WTC11 (cell line): Measurements from ENCODE around the gene DCP1B. TPM values are rescaled to one million over a fixed set of nuclear protein-coding genes. Genes with fewer than 3 reads are reported as not detected.
A peak's percentile ranks its signal among the peaks of the same experiment; 100 is the strongest.

Source experiments
- ATAC-seq: fragments of 200-7000 bp; cut with Tn5 transposase; 2 replicates; pipeline ENCODE4 v1.10.0; 2021; ENCODE audit warnings: mild to moderate bottlenecking, moderate library complexity
- CTCF ChIA-PET: fragments of 300-600 bp; sonication (Branson Sonifier 250); formaldehyde crosslinking; loops from one replicate; lab custom pipeline; 2021; ENCODE audit warnings: antibody characterized with exemption; lab: Charles Lee
- POLR2A ChIA-PET: fragments of 350-600 bp; sonication (Branson Sonifier 250); formaldehyde crosslinking; loops from one replicate; lab custom pipeline; 2021; ENCODE audit warnings: antibody characterized with exemption; lab: Charles Lee
- DNase-seq: peaks from one replicate; pipeline ENCODE4 v3.0.0; 2021; ENCODE audit warnings: low spot score
- H3K27ac Mint-ChIP-seq: 2 replicates; pipeline ENCODE4 v1.8.0; 2021; ENCODE audit warnings: mixed read lengths
- H3K27me3 Mint-ChIP-seq: 2 replicates; pipeline ENCODE4 v1.8.0; 2021; ENCODE audit warnings: low read depth, mild to moderate bottlenecking, moderate library complexity, mixed read lengths
- H3K36me3 Mint-ChIP-seq: 2 replicates; pipeline ENCODE4 v1.8.0; 2021; ENCODE audit warnings: mixed read lengths
- H3K4me1 Mint-ChIP-seq: 2 replicates; pipeline ENCODE4 v1.8.0; 2022; ENCODE audit warnings: mixed read lengths
- H3K4me3 Mint-ChIP-seq: 2 replicates; pipeline ENCODE4 v1.8.0; 2021; ENCODE audit warnings: mild to moderate bottlenecking, moderate library complexity, mixed read lengths
- H3K9me3 Mint-ChIP-seq: 2 replicates; pipeline ENCODE4 v1.8.0; 2021; ENCODE audit warnings: mixed read lengths
- ETV6 ChIP-seq: sonication (generic); formaldehyde crosslinking; IDR thresholded peaks from 2 replicates; pipeline ENCODE4 v1.8.1; 2022; ENCODE audit warnings: mild to moderate bottlenecking, missing genetic modification reagents
- GTF2I ChIP-seq: fragments of 250-450 bp; sonication (Bioruptor Pico); conservative IDR thresholded peaks from 2 replicates; pipeline ENCODE4 v1.4.0; 2021; ENCODE audit warnings: mild to moderate bottlenecking
- NR1H2 ChIP-seq: sonication (generic); formaldehyde crosslinking; IDR thresholded peaks from 2 replicates; pipeline ENCODE4 v1.9.0; 2021; ENCODE audit warnings: mild to moderate bottlenecking, moderate library complexity, missing genetic modification reagents
- ZNF219 ChIP-seq: sonication (generic); formaldehyde crosslinking; IDR thresholded peaks from 2 replicates; pipeline ENCODE4 v1.8.0; 2023; ENCODE audit warnings: missing genetic modification reagents, mild to moderate bottlenecking, borderline replicate concordance
- ZNF416 ChIP-seq: fragments of 250-450 bp; sonication (Bioruptor Pico); IDR thresholded peaks from 2 replicates; pipeline ENCODE4 v1.9.0; 2021; ENCODE audit warnings: mild to moderate bottlenecking, inconsistent platforms
- ZNF423 ChIP-seq: fragments of 250-450 bp; sonication (Bioruptor Pico); IDR thresholded peaks from 2 replicates; pipeline ENCODE4 v2.1.2; 2022; ENCODE audit warnings: mild to moderate bottlenecking, moderate library complexity
- ZNF671 ChIP-seq: fragments of 250-450 bp; sonication (Bioruptor Pico); IDR thresholded peaks from 2 replicates; pipeline ENCODE4 v1.8.0; 2021; ENCODE audit warnings: mild to moderate bottlenecking
- total RNA-seq: library from RNA; stranded (reverse); gene quantifications from 3 replicates; pipeline ENCODE4 v1.2.3, GENCODE V29; 2021
- TF ChIP-seq, protein P1 (sequence below): sonication (generic); formaldehyde crosslinking; conservative IDR thresholded peaks from 2 replicates; pipeline ENCODE4 v1.8.1; 2023; ENCODE audit warnings: mild to moderate bottlenecking, low read depth, missing genetic modification reagents, moderate library complexity
- TF ChIP-seq, protein P2 (sequence below): sonication (generic); formaldehyde crosslinking; IDR thresholded peaks from 2 replicates; pipeline ENCODE4 v1.8.1; 2023; ENCODE audit warnings: mild to moderate bottlenecking, missing genetic modification reagents, moderate library complexity
- TF ChIP-seq, protein P3 (sequence below): sonication (generic); formaldehyde crosslinking; IDR thresholded peaks from 2 replicates; pipeline ENCODE4 v1.8.1; 2023; ENCODE audit warnings: mild to moderate bottlenecking, missing genetic modification reagents, moderate library complexity
- TF ChIP-seq, protein P4 (sequence below): sonication (generic); formaldehyde crosslinking; IDR thresholded peaks from 2 replicates; pipeline ENCODE4 v1.8.0; 2022; ENCODE audit warnings: mild to moderate bottlenecking, missing genetic modification reagents
- TF ChIP-seq, protein P5 (sequence below): sonication (generic); formaldehyde crosslinking; IDR thresholded peaks from 2 replicates; pipeline ENCODE4 v1.8.1; 2022; ENCODE audit warnings: low read depth, missing genetic modification reagents, borderline replicate concordance
- TF ChIP-seq, protein P6 (sequence below): fragments of 250-450 bp; sonication (Bioruptor Pico); IDR thresholded peaks from 2 replicates; pipeline ENCODE4 v1.9.0; 2021; ENCODE audit warnings: mild to moderate bottlenecking, borderline replicate concordance
- TF ChIP-seq, protein P7 (sequence below): sonication (generic); formaldehyde crosslinking; IDR thresholded peaks from 2 replicates; pipeline ENCODE4 v1.8.1; 2023; ENCODE audit warnings: mild to moderate bottlenecking, missing genetic modification reagents

The DCP1B gene
- total RNA-seq, 1 experiment from 2014 or later, result 25.1 TPM

DNA sequence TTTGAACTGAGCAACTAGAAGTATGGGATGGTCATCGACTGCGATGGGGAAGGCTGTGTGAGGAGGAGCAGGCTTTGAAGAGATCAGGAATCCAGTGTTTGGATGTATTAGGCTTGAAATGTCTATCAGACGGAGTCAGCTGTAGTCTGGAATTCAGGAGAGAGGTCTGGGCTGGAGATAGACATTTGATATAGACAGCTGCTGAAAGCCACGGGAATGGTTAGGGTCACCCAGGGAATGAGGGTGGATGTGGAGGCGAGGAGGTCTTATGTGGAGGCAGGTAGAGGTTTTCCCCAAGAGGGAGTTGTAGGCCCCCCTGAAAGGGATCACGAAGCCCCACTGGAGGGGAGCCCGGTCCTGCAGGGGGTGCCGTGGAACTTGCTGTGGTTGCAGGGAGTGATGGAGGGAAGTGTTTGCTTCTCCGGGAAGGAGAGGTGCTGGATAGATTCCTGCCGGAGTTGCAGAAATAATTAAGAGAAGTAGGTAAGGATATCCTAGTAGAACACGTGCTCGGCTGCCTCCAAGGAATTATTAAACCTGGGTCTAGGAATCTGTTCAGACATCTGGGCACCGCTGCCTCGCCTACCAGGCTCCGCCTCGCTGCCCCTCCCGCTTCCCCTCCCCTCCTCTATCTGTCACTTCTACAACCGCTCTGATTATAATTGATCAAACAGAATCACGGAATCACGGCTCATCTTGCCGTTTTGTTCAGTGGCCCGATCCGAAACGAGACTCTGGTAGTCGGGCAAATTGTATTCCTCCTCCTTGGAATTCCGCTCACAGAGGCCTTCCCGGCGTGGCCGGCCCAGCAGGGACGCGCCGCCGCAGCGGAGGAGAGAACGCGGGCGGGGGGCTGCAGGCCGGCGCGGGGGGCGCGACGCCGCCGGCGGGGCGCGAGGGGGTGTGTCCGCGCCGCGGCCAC, 47.7 kb upstream of the DCP1B start:
- ChIA-PET POLR2A (no interaction called here), CTCF (interaction anchor here (0.6 to 1.0 kb wide), 7 partner anchors 18 to 344 kb away, joined by 3 to 4 read pairs (median 3); no protein-coding TSS in a partner anchor)
- Mint-ChIP-seq H3K4me1 (peaks cover 44% of the 10 kb centered on the region), H3K4me3 (peak overlapping the region; percentile 70), H3K27ac (no peak overlapping the region), H3K36me3 (no peaks in the 10 kb centered on the region), H3K9me3 (no peaks in the 10 kb centered on the region), H3K27me3 (peaks cover 60% of the 10 kb centered on the region)
- TF ChIP-seq, protein P1, sequence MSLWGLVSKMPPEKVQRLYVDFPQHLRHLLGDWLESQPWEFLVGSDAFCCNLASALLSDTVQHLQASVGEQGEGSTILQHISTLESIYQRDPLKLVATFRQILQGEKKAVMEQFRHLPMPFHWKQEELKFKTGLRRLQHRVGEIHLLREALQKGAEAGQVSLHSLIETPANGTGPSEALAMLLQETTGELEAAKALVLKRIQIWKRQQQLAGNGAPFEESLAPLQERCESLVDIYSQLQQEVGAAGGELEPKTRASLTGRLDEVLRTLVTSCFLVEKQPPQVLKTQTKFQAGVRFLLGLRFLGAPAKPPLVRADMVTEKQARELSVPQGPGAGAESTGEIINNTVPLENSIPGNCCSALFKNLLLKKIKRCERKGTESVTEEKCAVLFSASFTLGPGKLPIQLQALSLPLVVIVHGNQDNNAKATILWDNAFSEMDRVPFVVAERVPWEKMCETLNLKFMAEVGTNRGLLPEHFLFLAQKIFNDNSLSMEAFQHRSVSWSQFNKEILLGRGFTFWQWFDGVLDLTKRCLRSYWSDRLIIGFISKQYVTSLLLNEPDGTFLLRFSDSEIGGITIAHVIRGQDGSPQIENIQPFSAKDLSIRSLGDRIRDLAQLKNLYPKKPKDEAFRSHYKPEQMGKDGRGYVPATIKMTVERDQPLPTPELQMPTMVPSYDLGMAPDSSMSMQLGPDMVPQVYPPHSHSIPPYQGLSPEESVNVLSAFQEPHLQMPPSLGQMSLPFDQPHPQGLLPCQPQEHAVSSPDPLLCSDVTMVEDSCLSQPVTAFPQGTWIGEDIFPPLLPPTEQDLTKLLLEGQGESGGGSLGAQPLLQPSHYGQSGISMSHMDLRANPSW (CRISPR knock-in tag), result no peak
- ATAC-seq (peak; percentile 4; the same call in 1 of the 2 replicates), DNase-seq (no peak)

DNA sequence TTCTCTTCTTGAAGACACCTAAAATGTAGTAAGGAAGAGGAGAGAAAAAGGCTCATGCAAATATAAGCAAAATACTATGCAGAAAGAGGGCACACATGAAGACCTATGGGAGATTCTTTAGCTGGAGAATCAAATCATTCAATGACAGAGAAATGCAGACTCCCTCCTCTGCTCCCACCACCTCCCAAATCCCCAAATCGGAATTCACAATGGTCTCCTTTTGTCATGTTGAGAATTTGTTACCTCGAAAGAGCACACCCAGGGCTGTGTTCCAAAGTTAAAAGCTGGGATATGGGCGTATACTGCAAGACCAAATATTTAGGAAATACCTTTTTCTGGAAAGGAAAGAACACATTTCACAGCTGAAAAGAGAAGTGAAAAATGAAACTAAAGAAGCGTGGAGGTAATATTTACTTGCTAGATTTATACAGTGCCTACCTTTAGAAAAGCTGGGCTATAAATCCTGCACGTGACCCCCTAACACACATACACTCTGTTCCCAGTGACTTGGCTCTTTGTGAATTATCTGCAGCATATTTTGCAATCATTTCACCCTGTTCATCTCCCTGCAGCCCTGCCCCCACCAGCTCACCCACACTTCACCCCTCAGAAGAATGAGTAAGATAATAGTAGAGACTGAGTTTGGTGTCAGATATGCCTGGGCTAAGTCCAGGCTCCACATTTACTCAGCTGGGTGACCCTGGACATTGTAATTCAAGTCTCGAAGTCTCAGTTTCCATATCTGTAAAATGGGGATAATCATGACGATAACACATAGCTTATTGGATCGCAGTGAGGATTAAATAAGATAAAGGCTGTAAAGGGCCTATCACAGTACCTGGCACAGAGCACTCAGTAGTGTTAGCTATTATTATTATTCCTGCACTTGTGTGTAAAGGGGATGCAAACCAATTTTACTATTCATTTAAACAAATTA, 45.6 kb upstream of the DCP1B start:
- ATAC-seq, result 0 out of 2 replicates have a peak, but pooled peaks have one; percentile 14
- POLR2A ChIA-PET, result no interaction called here
- CTCF ChIA-PET, result interaction anchor here (1.0 to 1.3 kb wide), 5 partner anchors 9 to 233 kb away, joined by 3 to 5 read pairs (median 4); no protein-coding TSS in a partner anchor
- Mint-ChIP-seq H3K36me3 (no peaks in the 10 kb centered on the region), H3K27me3 (peaks cover 41% of the 10 kb centered on the region), H3K9me3 (no peaks in the 10 kb centered on the region)
- TF ChIP-seq ZNF671 (CRISPR knock-in tag) (no peak), GTF2I (CRISPR knock-in tag) (peak; percentile 31; the same call in 1 of the 2 replicates), ZNF219 (CRISPR knock-in tag) (no peak), NR1H2 (no peak)
- TF ChIP-seq, protein P2, sequence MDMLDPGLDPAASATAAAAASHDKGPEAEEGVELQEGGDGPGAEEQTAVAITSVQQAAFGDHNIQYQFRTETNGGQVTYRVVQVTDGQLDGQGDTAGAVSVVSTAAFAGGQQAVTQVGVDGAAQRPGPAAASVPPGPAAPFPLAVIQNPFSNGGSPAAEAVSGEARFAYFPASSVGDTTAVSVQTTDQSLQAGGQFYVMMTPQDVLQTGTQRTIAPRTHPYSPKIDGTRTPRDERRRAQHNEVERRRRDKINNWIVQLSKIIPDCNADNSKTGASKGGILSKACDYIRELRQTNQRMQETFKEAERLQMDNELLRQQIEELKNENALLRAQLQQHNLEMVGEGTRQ (CRISPR knock-in tag), result no peak
- TF ChIP-seq, protein P3, sequence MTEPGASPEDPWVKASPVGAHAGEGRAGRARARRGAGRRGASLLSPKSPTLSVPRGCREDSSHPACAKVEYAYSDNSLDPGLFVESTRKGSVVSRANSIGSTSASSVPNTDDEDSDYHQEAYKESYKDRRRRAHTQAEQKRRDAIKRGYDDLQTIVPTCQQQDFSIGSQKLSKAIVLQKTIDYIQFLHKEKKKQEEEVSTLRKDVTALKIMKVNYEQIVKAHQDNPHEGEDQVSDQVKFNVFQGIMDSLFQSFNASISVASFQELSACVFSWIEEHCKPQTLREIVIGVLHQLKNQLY, result no peak
- TF ChIP-seq, protein P4, sequence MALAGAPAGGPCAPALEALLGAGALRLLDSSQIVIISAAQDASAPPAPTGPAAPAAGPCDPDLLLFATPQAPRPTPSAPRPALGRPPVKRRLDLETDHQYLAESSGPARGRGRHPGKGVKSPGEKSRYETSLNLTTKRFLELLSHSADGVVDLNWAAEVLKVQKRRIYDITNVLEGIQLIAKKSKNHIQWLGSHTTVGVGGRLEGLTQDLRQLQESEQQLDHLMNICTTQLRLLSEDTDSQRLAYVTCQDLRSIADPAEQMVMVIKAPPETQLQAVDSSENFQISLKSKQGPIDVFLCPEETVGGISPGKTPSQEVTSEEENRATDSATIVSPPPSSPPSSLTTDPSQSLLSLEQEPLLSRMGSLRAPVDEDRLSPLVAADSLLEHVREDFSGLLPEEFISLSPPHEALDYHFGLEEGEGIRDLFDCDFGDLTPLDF, result no peak
- TF ChIP-seq, protein P5, sequence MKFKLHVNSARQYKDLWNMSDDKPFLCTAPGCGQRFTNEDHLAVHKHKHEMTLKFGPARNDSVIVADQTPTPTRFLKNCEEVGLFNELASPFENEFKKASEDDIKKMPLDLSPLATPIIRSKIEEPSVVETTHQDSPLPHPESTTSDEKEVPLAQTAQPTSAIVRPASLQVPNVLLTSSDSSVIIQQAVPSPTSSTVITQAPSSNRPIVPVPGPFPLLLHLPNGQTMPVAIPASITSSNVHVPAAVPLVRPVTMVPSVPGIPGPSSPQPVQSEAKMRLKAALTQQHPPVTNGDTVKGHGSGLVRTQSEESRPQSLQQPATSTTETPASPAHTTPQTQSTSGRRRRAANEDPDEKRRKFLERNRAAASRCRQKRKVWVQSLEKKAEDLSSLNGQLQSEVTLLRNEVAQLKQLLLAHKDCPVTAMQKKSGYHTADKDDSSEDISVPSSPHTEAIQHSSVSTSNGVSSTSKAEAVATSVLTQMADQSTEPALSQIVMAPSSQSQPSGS (CRISPR knock-in tag), result no peak
- TF ChIP-seq, all 79 proteins: peak for 1
- no peak overlapping the region; the same call in 1 of the 2 replicates for H3K27ac Mint-ChIP-seq
- no peak for DNase-seq
- peaks cover 44% of the 10 kb centered on the region for H3K4me1 Mint-ChIP-seq
- H3K4me3 Mint-ChIP-seq, result peak overlapping the region; percentile 28

DNA sequence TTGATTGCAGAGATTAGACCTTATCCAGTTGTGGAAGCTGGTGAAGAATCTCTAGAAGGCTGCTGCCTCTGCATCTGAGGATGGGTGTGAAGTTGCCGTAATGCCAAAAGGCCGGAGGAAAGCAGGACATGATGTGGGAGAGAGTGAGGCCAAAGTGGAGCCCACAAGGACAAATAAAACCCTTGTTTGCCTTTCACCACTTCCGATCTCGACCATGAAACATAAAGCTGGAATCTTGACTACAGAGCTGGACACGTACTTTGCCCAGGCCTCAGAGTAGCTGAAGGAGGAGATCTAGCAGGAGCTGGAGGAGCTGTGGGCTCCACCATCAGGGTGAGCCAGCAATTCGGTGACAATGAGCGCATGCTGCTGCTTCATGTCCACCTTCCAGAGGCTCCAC, 43.5 kb upstream of the DCP1B start:
- H3K36me3 Mint-ChIP-seq, result no peaks in the 10 kb centered on the region
- TF ChIP-seq ETV6 (CRISPR knock-in tag) (no peak), ZNF423 (CRISPR knock-in tag) (no peak), ZNF416 (CRISPR knock-in tag) (no peak)
- TF ChIP-seq, protein P6, sequence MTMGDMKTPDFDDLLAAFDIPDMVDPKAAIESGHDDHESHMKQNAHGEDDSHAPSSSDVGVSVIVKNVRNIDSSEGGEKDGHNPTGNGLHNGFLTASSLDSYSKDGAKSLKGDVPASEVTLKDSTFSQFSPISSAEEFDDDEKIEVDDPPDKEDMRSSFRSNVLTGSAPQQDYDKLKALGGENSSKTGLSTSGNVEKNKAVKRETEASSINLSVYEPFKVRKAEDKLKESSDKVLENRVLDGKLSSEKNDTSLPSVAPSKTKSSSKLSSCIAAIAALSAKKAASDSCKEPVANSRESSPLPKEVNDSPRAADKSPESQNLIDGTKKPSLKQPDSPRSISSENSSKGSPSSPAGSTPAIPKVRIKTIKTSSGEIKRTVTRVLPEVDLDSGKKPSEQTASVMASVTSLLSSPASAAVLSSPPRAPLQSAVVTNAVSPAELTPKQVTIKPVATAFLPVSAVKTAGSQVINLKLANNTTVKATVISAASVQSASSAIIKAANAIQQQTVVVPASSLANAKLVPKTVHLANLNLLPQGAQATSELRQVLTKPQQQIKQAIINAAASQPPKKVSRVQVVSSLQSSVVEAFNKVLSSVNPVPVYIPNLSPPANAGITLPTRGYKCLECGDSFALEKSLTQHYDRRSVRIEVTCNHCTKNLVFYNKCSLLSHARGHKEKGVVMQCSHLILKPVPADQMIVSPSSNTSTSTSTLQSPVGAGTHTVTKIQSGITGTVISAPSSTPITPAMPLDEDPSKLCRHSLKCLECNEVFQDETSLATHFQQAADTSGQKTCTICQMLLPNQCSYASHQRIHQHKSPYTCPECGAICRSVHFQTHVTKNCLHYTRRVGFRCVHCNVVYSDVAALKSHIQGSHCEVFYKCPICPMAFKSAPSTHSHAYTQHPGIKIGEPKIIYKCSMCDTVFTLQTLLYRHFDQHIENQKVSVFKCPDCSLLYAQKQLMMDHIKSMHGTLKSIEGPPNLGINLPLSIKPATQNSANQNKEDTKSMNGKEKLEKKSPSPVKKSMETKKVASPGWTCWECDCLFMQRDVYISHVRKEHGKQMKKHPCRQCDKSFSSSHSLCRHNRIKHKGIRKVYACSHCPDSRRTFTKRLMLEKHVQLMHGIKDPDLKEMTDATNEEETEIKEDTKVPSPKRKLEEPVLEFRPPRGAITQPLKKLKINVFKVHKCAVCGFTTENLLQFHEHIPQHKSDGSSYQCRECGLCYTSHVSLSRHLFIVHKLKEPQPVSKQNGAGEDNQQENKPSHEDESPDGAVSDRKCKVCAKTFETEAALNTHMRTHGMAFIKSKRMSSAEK, result no peak
- TF ChIP-seq, protein P7, sequence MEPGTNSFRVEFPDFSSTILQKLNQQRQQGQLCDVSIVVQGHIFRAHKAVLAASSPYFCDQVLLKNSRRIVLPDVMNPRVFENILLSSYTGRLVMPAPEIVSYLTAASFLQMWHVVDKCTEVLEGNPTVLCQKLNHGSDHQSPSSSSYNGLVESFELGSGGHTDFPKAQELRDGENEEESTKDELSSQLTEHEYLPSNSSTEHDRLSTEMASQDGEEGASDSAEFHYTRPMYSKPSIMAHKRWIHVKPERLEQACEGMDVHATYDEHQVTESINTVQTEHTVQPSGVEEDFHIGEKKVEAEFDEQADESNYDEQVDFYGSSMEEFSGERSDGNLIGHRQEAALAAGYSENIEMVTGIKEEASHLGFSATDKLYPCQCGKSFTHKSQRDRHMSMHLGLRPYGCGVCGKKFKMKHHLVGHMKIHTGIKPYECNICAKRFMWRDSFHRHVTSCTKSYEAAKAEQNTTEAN (CRISPR knock-in tag), result no peak
- TF ChIP-seq, all 79 proteins: peak for 0
- DNase-seq, result no peak
- Mint-ChIP-seq H3K4me1 (peaks cover 37% of the 10 kb centered on the region), H3K9me3 (no peaks in the 10 kb centered on the region), H3K27ac (no peak overlapping the region), H3K27me3 (peaks cover 27% of the 10 kb centered on the region), H3K4me3 (no peak overlapping the region)
- ChIA-PET CTCF (interaction anchor here (0.6 to 1.5 kb wide), 3 partner anchors 10 to 63 kb away, joined by 3 to 6 read pairs (median 5); no protein-coding TSS in a partner anchor), POLR2A (no interaction called here)
- no peak for ATAC-seq
